HepG2 (cell line): ENCODE results near the gene IL1R1. TPM values are rescaled to one million over a fixed set of nuclear protein-coding genes. Genes with fewer than 3 reads are reported as not detected.

Source experiments
- ADNP ChIP-seq: sonication (generic); formaldehyde crosslinking; IDR thresholded peaks from 2 replicates; pipeline ENCODE4 v1.4.0; 2020; ENCODE audit warnings: missing genetic modification reagents
- ARNT ChIP-seq: fragments of 450-650 bp; IDR thresholded peaks from 2 replicates; pipeline ENCODE4 v1.6.1; 2017
- BCL6 ChIP-seq: IDR thresholded peaks from 2 replicates; pipeline ENCODE4 v1.6.1; 2016; ENCODE audit warnings: missing genetic modification reagents, missing compliant biosample characterization
- BCLAF1 ChIP-seq: fragments of 450-650 bp; IDR thresholded peaks from 2 replicates; pipeline ENCODE4 v1.6.1; 2017; ENCODE audit warnings: mild to moderate bottlenecking
- CHCHD3 ChIP-seq: sonication (generic); formaldehyde crosslinking; IDR thresholded peaks from 2 replicates; pipeline ENCODE4 v1.8.0; 2022; ENCODE audit warnings: mild to moderate bottlenecking, missing genetic modification reagents, moderate library complexity
- ELF4 ChIP-seq: sonication (generic); formaldehyde crosslinking; IDR thresholded peaks from 2 replicates; pipeline ENCODE4 v1.5.0; 2020; ENCODE audit warnings: missing genetic modification reagents, mild to moderate bottlenecking, moderate library complexity, borderline replicate concordance
- FOXA3 ChIP-seq: IDR thresholded peaks from 2 replicates; pipeline ENCODE4 v1.6.1; 2016; ENCODE audit warnings: missing genetic modification reagents, missing compliant biosample characterization
- FOXK1 ChIP-seq: sonication (generic); formaldehyde crosslinking; IDR thresholded peaks from 2 replicates; pipeline ENCODE4 v1.4.0; 2020; ENCODE audit warnings: low read depth, missing genetic modification reagents, borderline replicate concordance
- IRF2 ChIP-seq: IDR thresholded peaks from 2 replicates; pipeline ENCODE4 v1.6.1; 2018; ENCODE audit warnings: missing genetic modification reagents, missing compliant biosample characterization
- MZF1 ChIP-seq: sonication (generic); formaldehyde crosslinking; IDR thresholded peaks from 2 replicates; pipeline ENCODE4 v1.8.1; 2023; ENCODE audit warnings: mild to moderate bottlenecking, missing genetic modification reagents, borderline replicate concordance
- PHF8 ChIP-seq: sonication (generic); formaldehyde crosslinking; IDR thresholded peaks from 2 replicates; pipeline ENCODE4 v1.5.0; 2020; ENCODE audit warnings: missing genetic modification reagents
- RBM39 ChIP-seq: fragments of 200-400 bp; formaldehyde crosslinking; IDR thresholded peaks from one replicate; pipeline ENCODE4 v1.6.1; 2018; ENCODE audit warnings: antibody characterized with exemption, mild to moderate bottlenecking, low read depth, low read length; ENCODE audit not compliant: poor library complexity, severe bottlenecking
- SPEN ChIP-seq: sonication (generic); formaldehyde crosslinking; IDR thresholded peaks from 2 replicates; pipeline ENCODE4 v1.5.1; 2020; ENCODE audit warnings: low read depth, mild to moderate bottlenecking, missing genetic modification reagents
- TFDP1 ChIP-seq: IDR thresholded peaks from 2 replicates; pipeline ENCODE4 v1.6.1; 2016; ENCODE audit warnings: missing compliant biosample characterization, missing genetic modification reagents, borderline replicate concordance
- YY1 ChIP-seq: IDR thresholded peaks from 2 replicates; pipeline ENCODE4 v1.6.1; 2011; ENCODE audit warnings: low read length, low read depth, moderate library complexity, mild to moderate bottlenecking; ENCODE audit not compliant: insufficient read depth, insufficient replicate concordance
- ZFP36L1 ChIP-seq: sonication (generic); formaldehyde crosslinking; IDR thresholded peaks from 2 replicates; pipeline ENCODE4 v1.8.0; 2022; ENCODE audit warnings: mild to moderate bottlenecking, missing genetic modification reagents, moderate library complexity
- ZMAT3 ChIP-seq: sonication (generic); formaldehyde crosslinking; conservative IDR thresholded peaks from 2 replicates; pipeline ENCODE4 v1.7.0; 2021; ENCODE audit warnings: missing genetic modification reagents
- ZMYM3 ChIP-seq: sonication (generic); formaldehyde crosslinking; IDR thresholded peaks from 2 replicates; pipeline ENCODE4 v1.5.1; 2020; ENCODE audit warnings: mild to moderate bottlenecking, missing genetic modification reagents
- ZNF563 ChIP-seq: sonication (generic); formaldehyde crosslinking; IDR thresholded peaks from 2 replicates; pipeline ENCODE4 v1.8.0; 2022; ENCODE audit warnings: mild to moderate bottlenecking, moderate library complexity, missing genetic modification reagents
- ZNF589 ChIP-seq: sonication (generic); formaldehyde crosslinking; conservative IDR thresholded peaks from 2 replicates; pipeline ENCODE4 v1.8.0; 2022; ENCODE audit warnings: mild to moderate bottlenecking, moderate library complexity, missing genetic modification reagents
- ZNF598 ChIP-seq: sonication (generic); formaldehyde crosslinking; IDR thresholded peaks from 2 replicates; pipeline ENCODE4 v1.5.1; 2020; ENCODE audit warnings: mild to moderate bottlenecking, missing genetic modification reagents, borderline replicate concordance
- ZNF614 ChIP-seq: IDR thresholded peaks from 2 replicates; pipeline ENCODE4 v1.6.1; 2018; ENCODE audit warnings: missing biosample characterization, missing genetic modification reagents, inconsistent platforms, borderline replicate concordance
- ZNF678 ChIP-seq: sonication (generic); formaldehyde crosslinking; IDR thresholded peaks from 2 replicates; pipeline ENCODE4 v1.4.0; 2020; ENCODE audit warnings: mild to moderate bottlenecking, missing genetic modification reagents
- ZNF878 ChIP-seq: sonication (generic); formaldehyde crosslinking; IDR thresholded peaks from 2 replicates; pipeline ENCODE4 v1.8.1; 2023; ENCODE audit warnings: mild to moderate bottlenecking, missing genetic modification reagents, moderate library complexity
- polyA plus RNA-seq, 8 experiments: library from polyadenylated mRNA; depleted of rRNA in 3 of 8; stranded (reverse) in 7 of 8; unstranded in 1 of 8; fragments of >200 nt; fragmentation: Illumina TruSeq in 4 of 8; extraction: Trizol in 4 of 8; gene quantifications; 2 replicates each; pipeline versions ENCODE4 v1.2.1 to v1.2.3, GENCODE V29; 2011 to 2016; ENCODE audit warnings: low read depth in 4 of 8, missing spikeins in 1 of 8, mixed read lengths in 1 of 8; ENCODE audit not compliant: insufficient read depth in 1 of 8
- total RNA-seq, 5 experiments: library from RNA; depleted of rRNA; stranded (reverse); fragments of >200 nt; fragmentation: Illumina TruSeq; extraction: Trizol; gene quantifications; 2 replicates each; pipeline ENCODE4 v1.2.3, GENCODE V29; 2016; ENCODE audit warnings: low read depth in 1 of 5
- TF ChIP-seq, protein P1 (sequence below): sonication (generic); formaldehyde crosslinking; IDR thresholded peaks from 2 replicates; pipeline ENCODE4 v1.4.0; 2020; ENCODE audit warnings: missing genetic modification reagents

IL1R1 gene
- total and polyA plus RNA-seq, 2 of the 13 experiments (the other 11 are each of a cell fraction or from before 2014, with no cell fraction given) = 38.0 to 93.1 TPM

DNA sequence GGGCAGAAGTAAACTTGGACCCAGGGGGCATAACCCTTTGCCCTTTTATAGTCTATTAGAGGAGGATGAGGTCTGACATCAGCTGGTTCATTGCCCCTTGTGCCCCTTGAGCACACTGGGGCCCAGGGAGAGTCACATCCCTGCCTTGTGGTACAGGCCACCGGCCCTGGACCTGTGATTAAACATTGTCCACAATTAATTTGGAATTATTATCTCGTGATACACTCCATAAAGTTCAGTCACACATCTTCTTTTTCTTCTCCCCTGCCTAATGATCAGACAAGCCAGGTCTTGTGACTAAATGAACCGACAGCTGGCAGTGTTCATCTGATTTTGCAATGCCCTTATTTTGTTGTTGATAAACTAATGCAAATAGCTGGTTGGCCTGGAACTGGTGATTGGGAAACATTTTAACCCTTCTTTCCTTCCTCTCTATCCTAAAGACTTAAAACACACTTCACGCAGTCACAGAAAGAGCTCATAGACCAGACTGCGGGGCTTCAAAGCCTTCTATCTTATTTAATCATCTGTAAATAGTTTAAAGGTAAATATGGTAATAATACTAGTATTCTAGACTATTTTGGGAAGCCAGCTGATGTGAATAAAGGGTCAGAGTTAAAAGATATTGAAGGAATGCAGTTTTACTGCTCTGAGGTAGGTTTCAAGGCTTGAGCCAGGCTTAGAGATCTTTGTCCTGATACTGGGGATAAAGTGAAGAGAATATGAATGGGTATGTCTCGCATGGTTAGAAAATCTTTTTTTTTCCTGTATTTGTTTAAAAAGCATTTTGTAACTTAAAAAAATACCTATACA is 13.4 kb downstream of the IL1R1 start (continued):
- TF ChIP-seq BCLAF1 (no peak), ZFP36L1 (CRISPR knock-in tag) (no peak; the same call in 1 of the 2 replicates), ADNP (no peak), PHF8 (CRISPR knock-in tag) (no peak), ZMYM3 (CRISPR knock-in tag) (peak; percentile 24; the same call in 1 of the 2 replicates), ZNF563 (no peak), ZNF598 (CRISPR knock-in tag) (0 out of 2 replicates have a peak, but pooled peaks have one; percentile 78), BCL6 (CRISPR knock-in tag) (peak; percentile 95), ZNF589 (CRISPR knock-in tag) (no peak; the same call in 1 of the 2 replicates), ARNT (no peak), SPEN (peak; percentile 57; the same call in 1 of the 2 replicates), IRF2 (CRISPR knock-in tag) (peak; percentile 85; the same call in 1 of the 2 replicates), ZNF878 (peak; percentile 89), FOXA3 (CRISPR knock-in tag) (peak; percentile 97), ZNF614 (CRISPR knock-in tag) (peak; percentile 93), FOXK1 (CRISPR knock-in tag) (peak; percentile 93), TFDP1 (CRISPR knock-in tag) (0 out of 2 replicates have a peak, but pooled peaks have one; percentile 18), RBM39 (no peak), ZNF678 (no peak), ELF4 (no peak), MZF1 (CRISPR knock-in tag) (no peak), ZMAT3 (peak; percentile 81), YY1 (no peak), CHCHD3 (CRISPR knock-in tag) (no peak)
- TF ChIP-seq, protein P1, sequence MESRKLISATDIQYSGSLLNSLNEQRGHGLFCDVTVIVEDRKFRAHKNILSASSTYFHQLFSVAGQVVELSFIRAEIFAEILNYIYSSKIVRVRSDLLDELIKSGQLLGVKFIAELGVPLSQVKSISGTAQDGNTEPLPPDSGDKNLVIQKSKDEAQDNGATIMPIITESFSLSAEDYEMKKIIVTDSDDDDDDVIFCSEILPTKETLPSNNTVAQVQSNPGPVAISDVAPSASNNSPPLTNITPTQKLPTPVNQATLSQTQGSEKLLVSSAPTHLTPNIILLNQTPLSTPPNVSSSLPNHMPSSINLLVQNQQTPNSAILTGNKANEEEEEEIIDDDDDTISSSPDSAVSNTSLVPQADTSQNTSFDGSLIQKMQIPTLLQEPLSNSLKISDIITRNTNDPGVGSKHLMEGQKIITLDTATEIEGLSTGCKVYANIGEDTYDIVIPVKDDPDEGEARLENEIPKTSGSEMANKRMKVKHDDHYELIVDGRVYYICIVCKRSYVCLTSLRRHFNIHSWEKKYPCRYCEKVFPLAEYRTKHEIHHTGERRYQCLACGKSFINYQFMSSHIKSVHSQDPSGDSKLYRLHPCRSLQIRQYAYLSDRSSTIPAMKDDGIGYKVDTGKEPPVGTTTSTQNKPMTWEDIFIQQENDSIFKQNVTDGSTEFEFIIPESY = no peak
